ENCODE measurements around the gene CES5A. TPM values are rescaled to one million over a fixed set of nuclear protein-coding genes. Genes with fewer than 3 reads are reported as not detected.

CES5A gene
- total and polyA plus RNA-seq, 2 of the 8 experiments (the other 6 are each of a cell fraction or from before 2014, with no cell fraction given) = not detected

DNA sequence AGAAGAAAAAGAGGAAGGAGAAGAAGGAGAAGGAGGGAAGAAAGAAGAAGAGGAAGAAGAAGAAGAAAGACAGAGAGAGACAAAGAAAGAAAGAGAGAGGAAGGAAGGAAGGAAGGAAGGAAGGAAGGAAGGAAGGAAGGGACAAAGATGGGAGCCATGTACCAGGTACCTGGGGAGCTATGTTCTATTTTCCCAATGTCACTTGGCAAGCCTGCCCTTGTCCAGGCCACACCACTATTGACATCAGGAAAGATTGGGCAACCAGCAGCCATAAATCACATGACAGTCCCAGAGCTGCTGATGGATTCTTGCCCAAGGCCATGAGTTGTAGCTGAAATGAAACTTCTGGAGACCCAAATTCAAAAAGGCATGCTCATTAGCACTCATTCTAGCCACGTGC lies 39.6 kb downstream of the CES5A start:
- Histone ChIP-seq H4K91ac (replicated peaks; ENCODE audit: insufficient read length, low read length) (no peak overlapping the region), H2BK15ac (ENCODE audit: low read length) (no peak overlapping the region), H2BK20ac (ENCODE audit: low read length) (no peak overlapping the region), H3K27ac (ENCODE audit: low read depth, low read length) (no peak overlapping the region), H3K4ac (replicated peaks; ENCODE audit: insufficient read length, low read depth, low read length) (no peak overlapping the region), H2AFZ (ENCODE audit: low read length) (no peak overlapping the region), H2BK5ac (ENCODE audit: low read depth, low read length) (no peak overlapping the region), H3K23me2 (ENCODE audit: low read depth, low read length) (no peaks in the 10 kb centered on the region), H3K4me1 (replicated peaks in 1 of 4; ENCODE audit: control insufficient read depth in 3 of 4, insufficient read depth in 4 of 4, low read length in 3 of 4) (no peaks in the 10 kb centered on the region), H3K9ac (replicated peaks in 1 of 4; ENCODE audit: extremely low read depth in 1 of 4, low read depth in 3 of 4, low read length in 3 of 4) (no peak overlapping the region), H2AK5ac (ENCODE audit: low read depth, low read length) (no peak overlapping the region), H3K9me3 (ENCODE audit: insufficient read depth in 2 of 2, low read depth in 1 of 2, low read length in 1 of 2) (no peaks in the 10 kb centered on the region), H4K5ac (ENCODE audit: insufficient read length, low read depth, low read length) (no peak overlapping the region), H3K79me2 (ENCODE audit: control insufficient read depth in 1 of 2, insufficient read depth in 2 of 2, low read length in 2 of 2) (no peaks in the 10 kb centered on the region), H3K4me2 (ENCODE audit: insufficient read depth in 1 of 2, low read depth in 2 of 2, low read length in 2 of 2) (no peak overlapping the region), H4K20me1 (replicated peaks in 1 of 2; ENCODE audit: control insufficient read depth in 1 of 2, insufficient read depth in 2 of 2, low read length in 2 of 2) (no peaks in the 10 kb centered on the region), H3K14ac (ENCODE audit: insufficient read length) (no peak overlapping the region), H2BK120ac (replicated peaks; ENCODE audit: low read depth, low read length) (no peak overlapping the region), H3K18ac (ENCODE audit: extremely low read depth, low read length) (no peak overlapping the region), H3K36me3 (ENCODE audit: control insufficient read depth in 2 of 4, insufficient read depth in 4 of 4, low read length in 3 of 4) (no peaks in the 10 kb centered on the region), H3K23ac (ENCODE audit: insufficient read length) (no peak overlapping the region), H3K79me1 (ENCODE audit: low read depth, low read length) (no peaks in the 10 kb centered on the region), H3K4me3 (ENCODE audit: extremely low read depth in 1 of 4, insufficient read depth in 2 of 4, low read depth in 3 of 4, low read length in 4 of 4) (no peak overlapping the region), H2BK12ac (ENCODE audit: low read depth, low read length) (no peak overlapping the region), H4K8ac (ENCODE audit: extremely low read depth, insufficient read depth, low read length) (no peak overlapping the region), H3K56ac (replicated peaks; ENCODE audit: insufficient read length, low read depth, low read length) (no peak overlapping the region), H3K27me3 (replicated peaks in 1 of 4; ENCODE audit: control insufficient read depth in 3 of 4, extremely low read depth in 1 of 4, insufficient read depth in 3 of 4, low read length in 3 of 4) (no peaks in the 10 kb centered on the region)
- 75% methylated on average over 1 of the region's 1 CpG; no CpG with 5 or more reads in 1 of the 2 experiments for WGBS, 2 experiments (ENCODE audit: extremely low coverage in 1 of 2, insufficient coverage in 1 of 2, insufficient read length in 1 of 2, insufficient replicate concordance in 2 of 2, low coverage in 1 of 2, low lambda C conversion rate in 2 of 2, missing lambda C conversion rate in 1 of 2)
- no peak for FAIRE-seq
- CTCF ChIA-PET (ENCODE audit: partially characterized antibody) = interaction anchor here (0.9 to 1.6 kb wide), 5 partner anchors 101 to 370 kb away, joined by 3 to 4 read pairs (median 3); no protein-coding TSS in a partner anchor
- POLR2A ChIA-PET (ENCODE audit: partially characterized antibody) = no interaction called here
- DNase-seq (ENCODE audit: low read depth in 1 of 2, low spot score in 2 of 2) = no peak
- TF ChIP-seq NRF1 (IDR thresholded peaks at IDR 0.05; ENCODE audit: low read depth, low read length) (no peak), SP2 (IDR thresholded peaks at IDR 0.05; ENCODE audit: low read length) (no peak)

All from H1 (cell line).